ENCODE measurements around the gene MXI1. TPM values are rescaled to one million over a fixed set of nuclear protein-coding genes. Genes with fewer than 3 reads are reported as not detected.

Gene MXI1
- total RNA-seq, 1 donor from 2014 or later, result 27.6 TPM

GRCh38 chr10:110317866-110318850 lies 110.8 kb downstream of the MXI1 start:
- no peak for DNase-seq (ENCODE audit: low spot score, unreplicated experiment)
- Mint-ChIP-seq H3K4me1 (ENCODE audit: low read depth) (peaks cover 4% of the 10 kb centered on the region), H3K27me3 (no peaks in the 10 kb centered on the region), H3K27ac (no peak overlapping the region), H3K9me3 (ENCODE audit: low read depth) (peaks cover 11% of the 10 kb centered on the region), H3K36me3 (ENCODE audit: insufficient read depth) (peaks cover 4% of the 10 kb centered on the region), H3K4me3 (ENCODE audit: low read depth) (no peak overlapping the region)
- TF ChIP-seq, protein P1, sequence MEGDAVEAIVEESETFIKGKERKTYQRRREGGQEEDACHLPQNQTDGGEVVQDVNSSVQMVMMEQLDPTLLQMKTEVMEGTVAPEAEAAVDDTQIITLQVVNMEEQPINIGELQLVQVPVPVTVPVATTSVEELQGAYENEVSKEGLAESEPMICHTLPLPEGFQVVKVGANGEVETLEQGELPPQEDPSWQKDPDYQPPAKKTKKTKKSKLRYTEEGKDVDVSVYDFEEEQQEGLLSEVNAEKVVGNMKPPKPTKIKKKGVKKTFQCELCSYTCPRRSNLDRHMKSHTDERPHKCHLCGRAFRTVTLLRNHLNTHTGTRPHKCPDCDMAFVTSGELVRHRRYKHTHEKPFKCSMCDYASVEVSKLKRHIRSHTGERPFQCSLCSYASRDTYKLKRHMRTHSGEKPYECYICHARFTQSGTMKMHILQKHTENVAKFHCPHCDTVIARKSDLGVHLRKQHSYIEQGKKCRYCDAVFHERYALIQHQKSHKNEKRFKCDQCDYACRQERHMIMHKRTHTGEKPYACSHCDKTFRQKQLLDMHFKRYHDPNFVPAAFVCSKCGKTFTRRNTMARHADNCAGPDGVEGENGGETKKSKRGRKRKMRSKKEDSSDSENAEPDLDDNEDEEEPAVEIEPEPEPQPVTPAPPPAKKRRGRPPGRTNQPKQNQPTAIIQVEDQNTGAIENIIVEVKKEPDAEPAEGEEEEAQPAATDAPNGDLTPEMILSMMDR (IDR thresholded peaks at IDR 0.05; ENCODE audit: unreplicated experiment), result no peak

DNA sequence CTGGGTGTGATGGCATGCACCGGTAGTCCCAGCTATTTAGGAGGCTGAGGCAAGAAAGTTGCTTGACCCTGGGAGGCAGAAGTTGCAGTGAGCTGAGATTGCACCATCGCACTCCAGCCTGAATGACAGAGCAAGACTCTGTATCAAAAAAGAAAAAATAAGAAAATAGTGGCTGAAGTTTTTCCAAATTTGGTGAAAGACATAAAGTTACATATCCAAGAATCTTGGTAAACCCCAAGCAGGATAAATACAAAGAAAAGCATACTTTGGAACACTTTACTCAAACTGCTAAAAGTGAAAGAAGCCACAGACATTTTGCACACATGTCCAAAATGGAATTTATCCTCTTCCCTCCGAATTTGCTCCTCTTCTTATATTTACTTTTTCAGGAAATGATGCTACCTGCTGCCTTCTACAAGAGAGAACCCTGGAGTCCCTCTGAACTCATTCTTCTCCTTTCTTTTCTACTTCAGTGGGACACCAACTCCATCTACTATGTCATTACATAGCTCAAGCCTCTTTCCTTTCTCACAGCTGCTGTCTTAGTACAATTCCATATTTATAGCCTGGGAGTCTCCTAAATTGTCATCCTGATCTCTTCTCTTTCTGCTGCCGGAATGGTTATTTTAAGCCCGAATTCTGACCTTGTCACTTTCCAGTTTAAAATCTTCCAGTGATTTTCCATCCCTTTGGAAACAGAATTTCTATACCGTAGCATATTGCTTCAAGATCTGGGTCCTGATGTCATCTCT lies 114.6 kb downstream of the MXI1 start:
- no peak overlapping the region for H3K4me3 Mint-ChIP-seq (ENCODE audit: low read depth)
- peaks cover 14% of the 10 kb centered on the region for H3K9me3 Mint-ChIP-seq (ENCODE audit: low read depth)
- DNase-seq (ENCODE audit: low spot score, unreplicated experiment), result no peak
- TF ChIP-seq, protein P1 (IDR thresholded peaks at IDR 0.05; ENCODE audit: unreplicated experiment), result no peak
- no peaks in the 10 kb centered on the region for H3K27me3 Mint-ChIP-seq
- H3K4me1 Mint-ChIP-seq (ENCODE audit: low read depth), result peaks cover 14% of the 10 kb centered on the region
- H3K36me3 Mint-ChIP-seq (ENCODE audit: insufficient read depth), result peaks cover 4% of the 10 kb centered on the region
- no peak overlapping the region for H3K27ac Mint-ChIP-seq

DNA sequence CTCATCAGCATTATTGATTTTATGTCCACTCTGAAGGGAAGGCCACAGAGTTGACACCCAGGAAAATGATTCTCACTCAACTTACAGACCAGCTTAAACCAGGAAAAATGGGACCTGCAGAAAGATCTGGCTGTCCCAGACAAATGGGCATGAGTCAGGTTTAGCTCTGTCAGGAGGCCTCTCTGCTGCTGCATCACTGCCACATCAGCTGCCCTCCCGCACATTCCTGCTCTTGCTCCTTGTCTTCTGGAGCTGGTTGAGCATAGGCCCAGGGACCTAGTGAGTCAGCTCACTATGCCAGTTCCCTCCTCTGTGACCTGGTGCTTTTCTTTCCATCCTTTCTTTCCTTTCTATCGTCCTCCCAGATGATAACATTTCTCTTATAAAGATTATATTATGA lies 116.1 kb downstream of the MXI1 start:
- H3K27ac Mint-ChIP-seq, result no peak overlapping the region
- H3K9me3 Mint-ChIP-seq (ENCODE audit: low read depth), result peaks cover 16% of the 10 kb centered on the region
- H3K36me3 Mint-ChIP-seq (ENCODE audit: insufficient read depth), result peaks cover 4% of the 10 kb centered on the region
- TF ChIP-seq, protein P1 (IDR thresholded peaks at IDR 0.05; ENCODE audit: unreplicated experiment), result no peak
- no peak for DNase-seq (ENCODE audit: low spot score, unreplicated experiment)
- H3K27me3 Mint-ChIP-seq, result no peaks in the 10 kb centered on the region
- no peak overlapping the region for H3K4me3 Mint-ChIP-seq (ENCODE audit: low read depth)
- H3K4me1 Mint-ChIP-seq (ENCODE audit: low read depth), result peaks cover 16% of the 10 kb centered on the region

GRCh38 chr10:110324201-110324804 lies 116.9 kb downstream of the MXI1 start:
- TF ChIP-seq, protein P1 (IDR thresholded peaks at IDR 0.05; ENCODE audit: unreplicated experiment), result no peak
- Mint-ChIP-seq H3K36me3 (ENCODE audit: insufficient read depth) (peaks cover 4% of the 10 kb centered on the region), H3K4me3 (ENCODE audit: low read depth) (no peak overlapping the region), H3K27ac (no peak overlapping the region), H3K27me3 (no peaks in the 10 kb centered on the region), H3K9me3 (ENCODE audit: low read depth) (peaks cover 20% of the 10 kb centered on the region), H3K4me1 (ENCODE audit: low read depth) (peaks cover 16% of the 10 kb centered on the region)
- DNase-seq (ENCODE audit: low spot score, unreplicated experiment), result no peak

GRCh38 chr10:110324805-110325280 lies 117.4 kb downstream of the MXI1 start:
- Mint-ChIP-seq H3K27me3 (no peaks in the 10 kb centered on the region), H3K27ac (no peak overlapping the region), H3K36me3 (ENCODE audit: insufficient read depth) (peaks cover 6% of the 10 kb centered on the region), H3K4me1 (ENCODE audit: low read depth) (peaks cover 12% of the 10 kb centered on the region), H3K4me3 (ENCODE audit: low read depth) (no peak overlapping the region), H3K9me3 (ENCODE audit: low read depth) (peaks cover 25% of the 10 kb centered on the region)
- TF ChIP-seq, protein P1 (IDR thresholded peaks at IDR 0.05; ENCODE audit: unreplicated experiment), result no peak
- no peak for DNase-seq (ENCODE audit: low spot score, unreplicated experiment)

Measured in progenitor cell of endocrine pancreas (in vitro differentiated cells).